GM19452 (cell line): Measurements from ENCODE around the gene CD180.

Source experiments
- ATAC-seq: cut with Tn5 transposase; IDR thresholded peaks from one replicate; pipeline ENCODE4 v1.9.1; 2021; ENCODE audit not compliant: unreplicated experiment

CD180 gene

GRCh38 chr5:67133217-67133616, 63.4 kb downstream of the CD180 start:
- ATAC-seq = no peak

GRCh38 chr5:67129768-67130167, 66.8 kb downstream of the CD180 start:
- ATAC-seq = no peak
